Activated gamma-delta T cell treated with Interleukin-2 at 50 U/mL for 16 hours (primary cell): Measurements from ENCODE around the gene AFF2.

Experiments used
- DNase-seq: peaks from one replicate; pipeline ENCODE4 v3.0.0-alpha.2; 2020

Gene AFF2

DNA sequence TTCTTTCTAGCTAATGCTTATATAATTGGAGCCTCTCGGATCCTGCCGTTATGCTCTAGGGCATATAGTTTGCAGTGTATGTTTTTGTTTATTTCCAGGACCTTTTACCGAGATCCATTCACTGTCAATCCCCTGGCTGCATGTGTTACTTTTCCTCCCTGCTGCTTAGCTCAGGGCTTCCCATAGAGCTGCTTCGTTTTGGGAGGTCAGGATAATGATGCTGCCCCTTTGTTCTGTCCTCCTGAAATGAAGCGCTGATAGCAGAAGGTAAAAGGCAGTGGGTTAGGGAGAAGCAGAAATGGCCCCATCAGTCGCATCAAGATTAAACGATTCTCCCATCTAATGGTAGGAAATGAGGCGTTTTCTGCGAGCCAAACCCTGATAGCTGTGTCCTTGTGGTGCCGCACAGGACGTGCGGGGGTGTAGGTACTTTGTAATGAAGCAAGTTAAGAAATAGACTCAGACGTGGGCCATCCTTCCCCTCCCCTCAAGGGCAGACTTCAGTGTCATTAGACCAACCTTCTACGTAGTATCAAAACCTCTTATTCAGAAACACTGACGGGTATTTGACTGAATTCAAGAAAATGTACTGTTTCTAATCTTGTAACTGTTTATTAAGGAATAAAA, 37.3 kb downstream of the AFF2 start:
- DNase-seq = no peak

DNA sequence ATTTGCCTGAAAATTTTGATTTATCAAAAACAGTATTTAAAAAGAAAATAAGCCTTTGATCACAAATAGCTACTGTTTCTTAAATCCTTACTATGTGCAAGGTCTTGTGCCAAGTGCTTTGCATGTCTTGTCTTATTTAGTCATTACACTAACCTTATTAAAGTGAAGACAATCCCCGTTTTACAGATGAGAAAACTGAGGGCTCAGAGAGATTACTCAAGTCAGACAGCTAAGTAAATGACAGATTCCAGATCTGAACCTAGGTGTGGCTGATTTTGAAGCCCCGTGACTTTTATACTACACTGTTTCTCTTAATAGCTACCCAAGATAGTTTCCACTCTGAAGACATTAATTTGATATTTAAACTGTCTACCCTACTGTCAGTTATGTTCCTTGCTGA, 38.2 kb downstream of the AFF2 start:
- DNase-seq = no peak

DNA sequence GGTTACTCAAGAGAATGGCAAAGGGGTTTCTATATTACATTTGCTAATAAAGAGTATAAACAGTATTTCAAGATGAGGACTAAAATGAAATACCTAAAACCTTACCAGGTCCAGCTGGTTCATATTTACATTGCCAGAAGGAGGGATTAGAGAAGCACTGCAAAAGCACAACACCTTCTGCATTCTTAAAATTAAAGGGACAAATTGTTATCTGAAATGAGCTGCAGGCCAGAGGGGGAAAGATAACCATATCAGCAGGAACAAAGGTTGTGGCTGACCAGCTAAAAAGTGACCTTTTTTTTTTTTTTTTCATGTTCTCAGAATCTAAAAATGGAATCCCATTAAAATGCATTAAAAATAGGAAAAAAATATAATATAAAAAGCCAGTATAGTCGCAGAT, 39.7 kb downstream of the AFF2 start:
- no peak for DNase-seq

DNA sequence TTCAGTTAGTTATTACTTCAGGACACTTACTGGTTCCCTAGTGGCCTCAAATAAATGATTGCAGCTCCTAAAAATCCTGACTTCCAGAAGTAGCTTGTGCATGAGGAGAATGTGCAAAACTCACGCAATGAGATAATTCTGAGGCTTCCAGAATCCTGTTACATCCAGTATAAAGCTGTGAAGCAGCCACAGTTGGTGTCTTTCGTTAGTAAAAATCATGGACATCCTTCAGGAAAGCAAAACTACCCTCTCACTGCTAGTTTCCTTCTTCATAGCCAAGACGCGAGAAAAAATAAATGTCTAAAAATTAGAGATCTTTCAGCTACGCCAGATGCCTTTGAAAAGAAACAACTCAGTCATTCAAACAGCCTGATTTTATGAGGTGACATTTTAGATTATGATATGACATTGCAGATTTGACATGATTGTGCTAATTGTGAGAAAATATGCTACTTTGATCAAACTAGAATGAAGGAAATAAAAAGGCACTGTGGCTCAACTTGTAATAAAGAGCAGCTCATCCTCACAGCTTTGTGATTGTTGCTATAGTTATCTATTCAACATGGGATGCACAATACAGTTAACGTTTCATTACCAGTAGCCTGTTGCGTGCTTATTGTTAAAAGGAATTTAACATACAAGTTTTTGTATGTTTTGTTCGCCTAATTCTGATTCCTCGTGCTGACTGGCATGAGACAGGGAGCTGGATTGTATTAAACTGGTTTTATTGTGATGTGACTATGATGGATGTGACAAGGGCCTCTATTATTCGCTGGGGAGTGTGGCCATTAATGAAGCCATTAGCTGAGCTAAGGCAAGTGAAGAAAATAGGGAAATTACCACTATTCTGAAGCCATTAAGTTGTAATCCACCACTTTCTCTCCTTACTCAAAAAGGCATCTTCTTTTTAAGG, 40.5 kb downstream of the AFF2 start:
- no peak for DNase-seq

DNA sequence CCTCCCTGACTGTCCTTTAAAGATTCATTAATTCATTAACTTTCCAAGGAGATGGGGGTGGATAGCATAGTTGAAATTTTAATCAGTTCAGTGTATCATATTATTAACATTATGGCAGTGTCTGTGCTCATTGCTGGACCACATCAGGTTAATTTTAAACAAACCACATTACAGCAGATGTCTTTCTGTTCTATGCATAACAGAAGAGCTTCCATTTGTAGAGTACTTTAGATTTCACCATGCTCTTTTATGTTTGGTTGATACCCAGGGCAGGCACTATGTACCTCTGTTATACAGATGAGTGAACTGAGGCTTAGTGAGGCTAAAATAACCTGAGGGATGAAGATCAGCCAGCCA, 41.1 kb downstream of the AFF2 start:
- DNase-seq = no peak

DNA sequence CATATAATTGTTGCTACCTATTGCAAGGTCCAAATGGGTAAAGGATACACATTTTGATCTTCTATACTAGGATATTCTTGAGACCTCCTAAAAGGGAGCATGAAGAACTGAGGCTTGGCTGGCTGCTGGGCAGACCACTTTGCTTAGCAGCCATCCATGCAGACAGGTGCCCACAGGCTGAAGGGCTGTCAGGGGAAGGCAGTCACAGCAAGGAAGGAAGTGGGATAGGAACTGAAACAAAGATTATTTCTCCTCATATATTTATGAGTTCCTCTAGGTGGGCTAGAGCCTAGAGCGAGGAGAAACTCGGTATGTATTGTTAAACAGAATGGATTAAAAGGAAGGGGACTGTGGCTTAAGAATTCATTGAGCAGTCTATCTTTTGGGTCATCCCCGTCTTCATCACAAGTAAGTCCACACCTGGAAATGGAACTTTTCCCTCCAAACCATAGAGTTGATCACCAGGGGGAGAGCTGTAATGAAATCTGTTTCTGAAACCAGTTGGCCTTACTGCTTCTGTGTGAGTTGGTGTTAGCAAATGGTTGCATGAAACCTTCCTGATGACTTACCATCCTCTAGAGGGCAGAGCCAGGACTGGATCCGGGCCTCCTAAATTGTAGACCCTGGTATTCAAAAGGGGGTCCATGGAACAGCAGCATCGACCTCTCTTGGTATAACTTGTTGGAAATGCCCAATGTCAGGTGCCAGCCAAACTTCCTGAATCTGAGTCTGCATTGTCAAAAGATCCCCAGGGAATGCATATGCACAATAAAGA, 42.3 kb downstream of the AFF2 start:
- DNase-seq = no peak

DNA sequence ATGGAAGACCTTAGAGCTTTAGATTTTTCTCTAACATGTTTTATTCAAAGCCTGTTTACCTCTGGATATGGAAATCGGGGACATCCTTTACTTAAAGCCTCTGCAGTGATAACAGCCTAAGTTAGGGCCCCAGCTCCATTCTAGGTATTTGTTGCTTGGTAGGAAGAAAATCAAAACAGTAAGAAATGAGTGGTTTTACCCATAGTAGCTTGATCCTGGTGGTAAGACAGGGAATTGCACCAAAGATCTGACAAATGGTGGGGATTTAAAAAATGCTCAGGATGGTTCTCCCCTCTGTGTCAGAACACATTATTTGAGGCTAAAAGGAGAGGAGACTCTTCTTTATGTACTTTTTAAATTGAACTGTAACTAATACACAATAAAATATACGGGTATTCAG, 52.4 kb downstream of the AFF2 start:
- DNase-seq = no peak

DNA sequence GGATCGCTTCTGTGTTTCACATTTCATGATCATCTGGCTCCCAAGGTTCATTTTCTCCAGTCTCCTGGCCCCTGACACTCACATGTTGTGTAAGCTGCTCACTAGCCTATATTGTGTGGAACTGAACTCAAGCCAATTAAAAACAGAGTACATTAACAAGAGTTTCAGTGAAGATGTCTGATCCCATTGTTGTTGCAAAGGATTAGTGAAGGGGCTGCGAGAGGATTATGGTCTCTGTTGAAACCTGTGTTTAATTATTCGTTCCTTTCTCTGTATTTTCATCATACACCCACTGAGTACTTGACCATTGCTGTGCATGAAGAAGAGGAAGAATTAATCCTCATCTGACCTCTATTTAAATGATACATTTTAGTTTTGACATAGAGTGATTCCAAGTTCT, 54.7 kb downstream of the AFF2 start:
- no peak for DNase-seq

DNA sequence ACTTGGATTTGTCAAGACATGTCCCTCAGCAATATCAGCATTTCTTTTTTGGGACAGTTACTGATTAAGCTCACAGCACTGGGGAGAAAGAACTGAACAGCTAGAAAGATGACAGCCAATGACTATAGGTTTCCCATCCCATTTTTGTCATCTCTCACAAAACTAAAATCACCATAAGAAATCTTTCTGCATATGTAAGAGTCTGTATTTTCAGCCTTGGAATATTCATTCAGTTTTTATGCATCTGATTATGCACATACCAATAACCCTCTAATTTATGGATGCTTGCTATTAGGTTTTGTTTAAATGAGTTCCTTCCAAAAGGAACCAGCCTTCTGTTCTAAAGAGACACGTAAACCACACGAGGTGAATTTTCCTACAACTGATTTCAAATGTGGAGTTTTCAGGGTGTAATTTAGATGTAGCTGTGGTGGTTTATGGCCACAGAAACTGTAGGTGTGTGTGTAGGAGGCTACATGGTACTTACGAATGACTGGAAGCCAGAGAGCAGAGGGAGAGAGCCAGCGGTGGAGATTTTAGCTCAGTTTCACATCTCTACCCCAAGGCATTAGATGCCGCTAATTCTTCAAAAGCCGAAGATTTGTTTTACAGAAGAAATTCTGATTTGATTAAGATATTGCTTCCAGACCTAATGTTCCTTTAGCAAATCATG, 55.3 kb downstream of the AFF2 start:
- DNase-seq = no peak

DNA sequence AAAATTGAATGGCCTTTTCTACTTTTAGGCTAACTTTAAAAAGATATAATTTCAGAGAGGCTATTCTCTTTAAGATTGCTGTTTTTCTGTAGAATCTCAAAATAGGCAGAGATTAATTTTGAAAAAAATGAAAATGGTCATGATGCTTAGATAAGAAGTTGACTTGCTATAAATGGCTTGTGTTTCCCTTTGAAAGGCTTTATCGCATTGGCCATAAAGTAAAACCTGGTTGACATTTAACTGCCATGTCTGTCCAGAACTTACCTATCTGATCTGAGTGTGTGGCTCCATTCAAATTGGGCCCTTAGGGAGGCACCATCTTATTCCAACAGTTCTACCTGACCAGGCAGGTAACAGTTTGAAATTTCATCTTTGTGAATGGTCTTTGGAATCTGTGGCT, 56.1 kb downstream of the AFF2 start:
- DNase-seq = no peak

DNA sequence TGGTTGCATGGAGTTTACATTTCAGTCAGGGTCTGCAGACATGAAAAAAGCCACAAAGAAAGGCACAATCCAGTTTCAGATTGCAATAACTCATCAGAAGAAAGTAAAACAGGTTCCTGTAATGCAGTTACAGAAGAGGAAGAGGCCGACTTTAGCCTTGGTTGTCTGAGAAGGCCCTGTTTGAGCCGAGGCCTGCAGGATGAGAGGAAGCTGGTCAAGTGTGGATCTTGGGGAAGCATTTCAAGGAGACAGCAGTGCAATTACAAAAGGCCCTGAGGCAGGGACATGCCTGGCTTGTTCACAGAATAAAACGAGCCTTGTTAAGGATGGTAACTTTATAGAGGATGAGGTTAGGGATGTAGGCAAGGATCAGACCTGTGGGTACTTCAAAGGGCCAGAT, 62.4 kb downstream of the AFF2 start:
- no peak for DNase-seq

DNA sequence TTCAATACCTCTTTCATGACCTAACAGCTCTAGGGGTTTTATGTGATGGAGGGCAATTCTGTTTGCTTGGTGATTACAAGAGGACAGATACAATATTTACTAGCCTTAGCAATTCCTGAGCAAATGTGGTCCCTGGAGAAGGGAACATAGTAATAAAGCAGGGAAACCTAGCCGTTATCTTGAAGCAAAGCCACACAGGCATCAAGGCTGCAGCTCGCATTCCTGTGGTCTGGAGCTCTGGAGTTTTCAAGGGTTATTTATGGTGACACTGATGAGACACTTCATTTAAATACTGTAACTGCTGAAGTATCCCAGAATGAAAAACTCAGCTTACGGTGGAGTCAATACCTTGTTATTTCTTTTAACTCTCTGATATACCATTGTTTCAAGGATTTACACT, 66.8 kb downstream of the AFF2 start:
- DNase-seq = no peak

DNA sequence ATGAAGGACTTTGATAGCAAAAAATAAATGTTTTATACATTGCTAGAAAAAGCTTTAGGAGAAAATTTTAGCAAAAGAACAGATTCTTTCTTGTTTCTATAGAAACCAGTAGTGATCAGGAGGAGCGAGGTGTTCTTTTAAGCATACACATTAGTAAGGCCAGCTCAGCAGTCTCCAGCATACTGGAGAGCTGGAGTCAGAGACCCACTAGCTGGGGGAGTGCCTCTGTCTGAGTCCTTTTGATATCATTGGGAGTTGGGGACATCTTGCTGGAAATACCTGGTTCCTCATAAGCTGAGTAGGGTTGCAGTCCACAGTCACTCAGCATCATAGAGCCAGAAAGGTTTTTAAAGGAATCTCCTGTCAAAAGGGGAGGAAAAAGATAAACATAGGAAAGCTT, 67.4 kb downstream of the AFF2 start:
- DNase-seq = no peak

DNA sequence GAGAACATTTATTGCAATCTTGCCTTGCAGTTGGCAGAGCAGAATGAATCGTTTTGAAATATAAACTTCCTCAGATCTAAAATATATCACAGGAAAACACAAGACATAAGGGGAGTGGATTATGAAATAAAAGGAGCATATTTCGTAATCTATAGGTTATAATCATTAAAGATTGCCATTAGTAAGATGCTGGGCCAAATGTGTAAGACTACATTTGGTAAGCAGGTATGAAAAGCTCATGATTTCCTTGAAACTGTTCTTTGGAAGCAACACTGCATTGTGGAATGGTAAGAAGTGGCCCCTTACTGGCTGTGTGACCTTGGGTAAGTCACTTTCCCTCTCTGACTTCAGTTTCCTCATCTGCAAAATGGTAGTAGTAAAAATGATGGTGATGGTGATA, 68.3 kb downstream of the AFF2 start:
- DNase-seq = no peak

DNA sequence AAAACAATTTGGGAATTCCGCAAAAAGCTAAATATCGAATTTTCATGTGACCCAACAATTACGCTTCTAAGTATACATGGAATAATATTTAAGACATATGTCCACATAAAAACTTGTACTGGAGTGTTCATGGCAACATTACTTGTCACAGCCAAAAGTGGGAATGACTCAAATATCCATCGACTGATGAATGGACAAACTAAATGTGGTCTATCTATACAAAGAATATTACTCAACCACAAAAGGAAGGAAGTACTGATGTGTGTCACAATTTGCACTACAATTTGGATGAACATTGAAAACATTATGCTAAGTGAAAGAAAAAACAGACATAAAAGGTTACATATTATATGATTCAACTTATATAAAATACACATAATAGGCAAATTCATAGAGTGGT, 71.9 kb downstream of the AFF2 start:
- DNase-seq = no peak

DNA sequence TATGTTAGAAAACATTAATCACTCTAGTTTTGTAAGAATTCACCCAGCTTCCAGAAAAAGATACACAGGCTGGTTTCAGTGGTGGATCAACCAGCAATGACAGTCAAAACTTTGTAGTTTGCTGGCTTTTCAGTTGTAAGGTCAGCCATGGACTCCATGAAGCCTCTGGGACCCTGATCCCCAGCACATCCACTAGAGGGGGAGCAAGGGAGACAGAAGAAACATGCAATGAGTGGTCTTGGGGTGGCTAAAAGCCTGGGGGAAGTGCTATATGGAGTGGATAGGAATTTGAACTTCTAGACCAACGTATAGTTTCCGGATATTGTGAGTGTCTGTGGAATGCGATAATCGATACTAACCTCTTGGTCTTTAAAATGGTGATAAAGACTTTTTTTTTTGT, 72.7 kb downstream of the AFF2 start:
- DNase-seq = no peak

DNA sequence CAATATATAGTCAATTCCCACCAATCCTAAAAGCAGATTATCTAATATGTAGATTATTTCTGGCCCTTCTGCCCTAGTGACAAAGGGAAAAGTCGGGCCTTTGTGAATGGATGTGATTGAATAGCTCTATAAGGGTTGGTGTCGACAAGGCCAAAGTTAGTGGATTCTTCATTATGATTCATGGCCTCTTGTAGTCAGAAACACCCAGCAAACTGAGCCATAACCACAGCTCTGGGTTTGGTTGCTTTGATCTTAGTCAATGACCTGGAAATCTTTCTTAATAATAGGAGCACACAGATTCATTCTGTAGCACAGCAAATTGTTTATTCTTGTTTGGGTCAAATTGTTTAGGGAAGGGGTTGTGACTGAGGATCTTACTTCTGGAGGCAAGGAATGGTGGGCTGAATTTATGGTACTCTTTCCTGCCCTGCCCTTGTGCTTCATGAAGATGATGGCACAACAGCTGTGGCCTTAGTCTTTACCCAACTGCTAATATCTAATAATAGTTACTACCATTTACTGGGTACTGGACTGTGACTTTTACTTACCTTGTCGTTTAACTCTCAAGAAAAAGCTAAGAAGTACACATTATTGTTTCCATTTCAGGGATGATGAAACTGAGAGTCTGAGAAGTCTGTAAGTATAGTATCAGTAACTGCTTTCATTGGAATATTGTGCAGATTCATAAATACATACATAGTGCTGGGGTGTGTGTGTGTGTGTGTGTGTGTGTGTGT, 74.0 kb downstream of the AFF2 start:
- DNase-seq = no peak

DNA sequence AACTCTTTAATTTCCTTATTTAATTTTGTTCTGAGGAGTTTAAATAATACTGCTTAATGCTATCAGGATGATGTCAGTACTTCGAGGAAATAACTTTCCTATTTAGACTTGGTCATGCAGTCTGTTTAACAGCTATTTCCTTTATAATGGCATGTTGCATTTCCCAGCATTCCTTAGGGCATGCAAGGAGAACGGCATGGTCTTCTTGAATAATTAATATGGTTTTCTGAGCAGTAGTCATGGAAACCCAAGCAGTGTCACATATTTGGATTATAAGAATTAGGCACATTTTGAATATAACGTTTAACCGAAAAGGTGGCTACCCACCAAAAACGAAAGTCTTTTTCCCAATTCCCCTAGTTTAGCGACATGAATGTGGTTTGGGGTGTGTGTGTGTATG, 76.0 kb downstream of the AFF2 start:
- no peak for DNase-seq

DNA sequence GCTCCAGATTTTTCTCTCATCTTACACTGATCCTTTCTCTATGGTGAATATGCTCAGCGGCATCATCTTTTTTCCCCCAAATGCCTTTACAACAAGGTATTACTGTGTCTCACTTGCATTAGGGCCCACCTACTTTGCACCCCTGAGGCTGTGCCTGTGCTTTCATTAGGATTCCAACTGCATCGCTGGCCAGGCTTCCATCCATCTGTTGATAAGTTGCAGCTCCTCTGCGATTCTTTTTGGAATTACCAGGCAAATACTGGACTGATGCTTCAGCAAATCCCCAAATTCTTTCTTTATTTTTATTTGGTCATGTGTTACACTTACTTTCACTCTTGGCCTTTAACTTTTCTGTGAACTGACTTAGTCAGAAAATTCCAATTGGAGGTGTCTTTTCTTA, 77.3 kb downstream of the AFF2 start:
- no peak for DNase-seq

DNA sequence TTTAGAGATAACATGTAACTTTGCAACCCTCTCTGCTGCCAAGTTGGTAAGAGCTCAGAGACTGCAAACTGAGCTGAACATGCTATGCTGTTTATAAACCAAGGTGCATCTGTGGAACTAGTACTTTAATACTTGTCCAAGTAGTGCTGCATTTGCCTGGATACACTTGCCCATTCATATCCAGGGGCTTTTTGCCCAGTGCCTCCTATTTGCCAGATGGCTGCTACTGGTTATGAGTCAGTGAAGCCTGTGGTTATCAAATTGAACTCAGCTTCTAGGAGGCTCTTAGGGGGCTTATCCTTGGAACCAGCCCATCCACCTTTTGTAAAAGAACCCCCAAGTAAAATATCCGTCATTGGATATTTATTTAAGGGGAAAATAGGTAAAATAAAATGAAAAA, 79.6 kb downstream of the AFF2 start:
- DNase-seq = no peak

DNA sequence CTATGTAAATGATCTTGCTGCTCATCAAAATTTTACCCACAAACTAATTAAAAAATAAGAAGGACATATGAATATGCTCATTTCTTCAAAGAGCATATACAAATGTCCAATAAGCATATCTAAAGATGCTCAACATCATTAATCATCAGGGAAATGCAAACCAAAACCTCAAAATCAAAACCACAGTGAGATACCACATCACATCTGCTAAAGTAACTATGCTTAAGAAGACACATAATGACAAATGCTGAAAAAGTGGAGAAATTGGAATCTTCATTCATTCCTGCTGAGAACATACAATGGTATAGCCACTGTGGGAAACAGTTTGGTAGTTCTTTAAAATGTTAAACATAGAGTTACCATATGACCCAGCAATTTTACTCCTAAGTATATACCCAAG, 81.9 kb downstream of the AFF2 start:
- no peak for DNase-seq

DNA sequence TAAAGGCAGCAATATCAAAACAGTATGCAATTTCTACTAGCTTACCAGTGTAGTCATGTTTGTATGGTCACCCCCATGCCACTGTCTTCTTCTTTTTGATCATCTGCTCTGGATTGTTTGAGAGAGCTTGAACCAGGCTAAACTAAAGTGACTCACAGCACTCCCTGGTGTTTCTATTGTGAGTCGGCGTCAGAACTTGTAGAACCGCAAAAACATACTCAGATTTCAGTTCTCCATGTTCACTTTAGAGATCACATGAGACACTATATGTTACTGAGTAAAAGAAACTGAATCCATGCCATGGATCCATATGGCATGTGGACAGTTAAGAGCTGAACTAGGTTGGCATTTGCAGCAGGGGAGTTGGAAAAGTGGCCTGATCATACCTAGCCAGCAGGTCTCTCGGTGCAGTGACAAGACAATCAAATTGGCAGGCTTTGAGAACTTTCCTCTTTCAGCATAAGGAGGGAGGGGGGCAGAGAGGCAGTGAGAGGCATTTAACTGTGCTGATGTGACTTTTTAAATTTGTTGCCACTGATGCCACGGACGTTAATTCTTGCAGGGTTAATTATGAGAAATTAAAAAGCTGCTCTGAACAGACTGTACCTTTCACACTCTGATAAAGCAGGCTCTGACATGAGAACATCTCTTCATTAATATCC, 88.4 kb downstream of the AFF2 start:
- no peak for DNase-seq
